Activated CD4-positive, alpha-beta memory T cell treated with anti-CD3 and anti-CD28 coated beads, Interleukin-2, amount 10 ng/mL, durations not matched to agents 7 days and 5 days (primary cell): ENCODE data around the gene NSDHL. TPM values are rescaled to one million over a fixed set of nuclear protein-coding genes. Genes with fewer than 3 reads are reported as not detected.

ENCODE experiments used
- CTCF ChIA-PET: fragments of 350-600 bp; sonication (Branson Sonifier 250); formaldehyde crosslinking; loops from one replicate; lab custom pipeline; 2021; ENCODE audit warnings: antibody characterized with exemption, inconsistent platforms; lab: Charles Lee
- POLR2A ChIA-PET: fragments of 350-600 bp; sonication (Branson Sonifier 250); formaldehyde crosslinking; loops from one replicate; lab custom pipeline; 2021; ENCODE audit warnings: antibody characterized with exemption; lab: Charles Lee
- DNase-seq: peaks from one replicate; pipeline ENCODE4 v3.0.0-alpha.2; 2020
- H3K27ac Mint-ChIP-seq: one replicate; pipeline ENCODE4 v1.8.0; 2021; ENCODE audit warnings: mild to moderate bottlenecking, mixed read lengths
- H3K27me3 Mint-ChIP-seq: one replicate; pipeline ENCODE4 v1.8.0; 2021; ENCODE audit warnings: mixed read lengths
- H3K36me3 Mint-ChIP-seq: one replicate; pipeline ENCODE4 v1.8.0; 2021; ENCODE audit warnings: low read depth, mixed read lengths
- H3K4me1 Mint-ChIP-seq: one replicate; pipeline ENCODE4 v1.8.0; 2021; ENCODE audit warnings: mixed read lengths
- H3K4me3 Mint-ChIP-seq: one replicate; pipeline ENCODE4 v1.8.0; 2021; ENCODE audit warnings: mild to moderate bottlenecking, mixed read lengths
- H3K9me3 Mint-ChIP-seq: one replicate; pipeline ENCODE4 v1.8.0; 2021; ENCODE audit warnings: mixed read lengths
- total RNA-seq, 2 experiments: library from RNA; stranded (reverse); gene quantifications; one replicate each; pipeline ENCODE4 v1.2.3, GENCODE V29; 2021

Gene NSDHL
- total RNA-seq, 2 experiments from 2014 or later, result 17.0 to 18.6 TPM

- DNase-seq, result no peak
- ChIA-PET CTCF (no interaction called here), POLR2A (no interaction called here)
- Mint-ChIP-seq H3K4me3 (no peak overlapping the region), H3K9me3 (no peaks in the 10 kb centered on the region), H3K27me3 (no peaks in the 10 kb centered on the region), H3K27ac (no peak overlapping the region), H3K4me1 (peaks cover 14% of the 10 kb centered on the region), H3K36me3 (peaks cover 28% of the 10 kb centered on the region)
Measured at GRCh38 chrX:152853986-152854385, 23.1 kb downstream of the NSDHL start.

GRCh38 chrX:152861116-152861515 lies 30.3 kb downstream of the NSDHL start:
- Mint-ChIP-seq H3K27ac (no peak overlapping the region), H3K36me3 (peaks cover 6% of the 10 kb centered on the region), H3K4me3 (no peak overlapping the region), H3K27me3 (no peaks in the 10 kb centered on the region), H3K4me1 (peaks cover 2% of the 10 kb centered on the region), H3K9me3 (no peaks in the 10 kb centered on the region)
- POLR2A ChIA-PET, result no interaction called here
- DNase-seq, result no peak
- CTCF ChIA-PET, result no interaction called here

- ChIA-PET POLR2A (no interaction called here), CTCF (no interaction called here)
- Mint-ChIP-seq H3K27me3 (no peaks in the 10 kb centered on the region), H3K4me1 (peaks cover 2% of the 10 kb centered on the region), H3K27ac (no peak overlapping the region), H3K36me3 (peaks cover 6% of the 10 kb centered on the region), H3K4me3 (no peak overlapping the region), H3K9me3 (no peaks in the 10 kb centered on the region)
- DNase-seq, result no peak
Measured at GRCh38 chrX:152861826-152862225, 31.0 kb downstream of the NSDHL start.

DNA sequence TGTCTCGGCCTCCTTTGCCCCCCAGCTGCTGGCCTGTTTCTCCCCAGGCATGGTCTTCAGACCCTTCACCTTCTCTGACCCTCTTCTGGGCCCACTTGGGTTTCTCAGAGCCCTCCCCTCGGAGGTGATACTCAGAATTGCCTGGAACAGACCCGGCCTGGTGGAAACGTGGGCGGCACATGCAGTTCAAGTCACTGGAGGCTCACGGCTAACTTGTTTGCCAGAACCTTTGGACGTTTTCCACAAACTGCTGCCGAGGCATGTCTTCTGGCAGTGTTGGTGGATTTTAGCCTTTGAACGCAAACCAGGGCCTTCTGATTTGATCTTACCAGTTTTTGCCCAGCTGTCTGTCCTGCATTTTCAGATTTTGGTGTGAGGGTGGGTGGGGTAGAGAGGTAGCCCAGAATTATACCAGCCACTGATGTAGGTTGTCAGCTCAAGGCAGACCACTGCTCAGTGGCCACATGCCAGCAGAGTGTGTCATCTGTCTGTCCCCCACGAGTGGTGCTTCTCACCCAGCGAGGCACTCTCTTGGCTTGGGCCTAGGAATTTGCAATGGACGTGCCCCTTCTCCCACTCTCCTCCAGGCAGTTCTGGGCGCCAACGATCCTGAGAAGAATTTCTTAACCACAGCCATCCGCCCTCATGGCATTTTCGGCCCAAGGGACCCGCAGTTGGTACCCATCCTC lies 34.5 kb downstream of the NSDHL start:
- Mint-ChIP-seq H3K27me3 (no peaks in the 10 kb centered on the region), H3K4me3 (no peak overlapping the region), H3K9me3 (no peaks in the 10 kb centered on the region), H3K27ac (no peak overlapping the region), H3K4me1 (no peaks in the 10 kb centered on the region), H3K36me3 (peaks cover 10% of the 10 kb centered on the region)
- ChIA-PET POLR2A (no interaction called here), CTCF (no interaction called here)
- no peak for DNase-seq

GRCh38 chrX:152866386-152866785 lies 35.5 kb downstream of the NSDHL start:
- DNase-seq, result no peak
- peaks cover under 1% of the 10 kb centered on the region for H3K4me1 Mint-ChIP-seq
- ChIA-PET CTCF (no interaction called here), POLR2A (no interaction called here)
- no peak overlapping the region for H3K27ac Mint-ChIP-seq
- no peaks in the 10 kb centered on the region for H3K9me3 Mint-ChIP-seq
- H3K36me3 Mint-ChIP-seq, result peaks cover 8% of the 10 kb centered on the region
- no peaks in the 10 kb centered on the region for H3K27me3 Mint-ChIP-seq
- no peak overlapping the region for H3K4me3 Mint-ChIP-seq

DNA sequence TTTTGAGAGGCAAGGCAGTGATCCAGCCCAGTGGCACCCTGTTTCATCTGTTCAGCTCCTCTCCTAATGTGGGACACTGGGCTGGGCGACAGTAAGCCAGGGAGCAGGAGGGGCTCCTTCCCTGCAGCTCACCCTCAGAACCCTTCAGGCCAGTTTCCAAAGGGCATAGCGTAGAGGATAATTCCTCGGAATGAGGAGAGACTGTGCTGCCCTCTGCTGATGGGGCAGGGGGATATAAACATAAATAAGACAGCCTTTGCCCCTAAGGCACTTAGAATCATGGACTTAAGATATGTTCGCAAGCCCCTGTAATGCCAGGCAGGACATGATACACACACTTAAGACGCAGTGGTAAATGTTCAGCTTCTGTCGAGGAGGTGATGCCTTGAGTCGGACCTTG lies 39.1 kb downstream of the NSDHL start:
- H3K27ac Mint-ChIP-seq, result no peak overlapping the region
- no peaks in the 10 kb centered on the region for H3K9me3 Mint-ChIP-seq
- no peak overlapping the region for H3K4me3 Mint-ChIP-seq
- H3K4me1 Mint-ChIP-seq, result peaks cover 12% of the 10 kb centered on the region
- DNase-seq, result no peak
- ChIA-PET CTCF (no interaction called here), POLR2A (no interaction called here)
- H3K36me3 Mint-ChIP-seq, result peaks cover 10% of the 10 kb centered on the region
- H3K27me3 Mint-ChIP-seq, result no peaks in the 10 kb centered on the region

DNA sequence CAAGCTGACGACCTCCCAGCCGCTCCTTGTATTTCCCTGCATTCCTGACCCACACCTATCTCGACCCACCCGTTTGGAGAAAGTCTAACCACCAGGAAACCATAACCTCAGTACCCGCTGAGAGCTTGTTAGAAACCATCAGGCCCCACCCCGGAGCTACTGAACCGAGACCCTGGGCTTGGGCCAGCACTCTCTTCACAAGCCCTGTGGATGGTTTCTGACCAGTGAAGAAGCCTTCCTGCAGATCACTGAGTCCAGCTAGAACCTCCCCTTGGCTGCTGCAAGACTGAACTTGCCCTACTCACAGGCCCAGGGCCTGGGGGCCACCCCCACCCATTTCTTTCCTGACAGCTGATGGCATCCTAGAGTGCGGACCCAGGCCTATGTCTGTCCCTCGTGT lies 40.4 kb downstream of the NSDHL start:
- Mint-ChIP-seq H3K9me3 (no peaks in the 10 kb centered on the region), H3K27me3 (no peaks in the 10 kb centered on the region), H3K36me3 (peaks cover 10% of the 10 kb centered on the region), H3K4me3 (no peak overlapping the region), H3K27ac (no peak overlapping the region), H3K4me1 (peaks cover 12% of the 10 kb centered on the region)
- CTCF ChIA-PET, result no interaction called here
- POLR2A ChIA-PET, result no interaction called here
- DNase-seq, result no peak

GRCh38 chrX:152872522-152872921 lies 41.7 kb downstream of the NSDHL start:
- H3K36me3 Mint-ChIP-seq, result peaks cover 10% of the 10 kb centered on the region
- no peak overlapping the region for H3K27ac Mint-ChIP-seq

DNA sequence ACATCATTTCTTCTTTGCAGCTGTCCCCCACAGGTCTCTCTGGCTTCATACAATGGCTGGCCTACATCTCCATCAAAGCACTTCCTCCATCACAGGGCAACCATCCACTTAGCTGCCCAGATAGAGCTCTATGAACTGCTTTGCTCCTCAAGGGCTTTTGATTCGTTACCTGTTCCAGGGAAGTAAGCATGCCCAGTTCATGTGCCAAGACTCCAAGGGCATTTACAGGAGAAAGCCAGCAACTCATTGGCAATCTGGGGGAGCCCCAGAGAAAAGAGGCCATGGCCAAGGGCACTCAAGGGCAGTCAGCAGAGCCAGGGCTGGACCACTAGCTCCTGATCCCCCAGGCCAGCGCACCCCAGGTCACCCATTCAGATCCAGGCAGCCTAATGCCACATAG lies 42.5 kb downstream of the NSDHL start:
- H3K36me3 Mint-ChIP-seq, result peaks cover 10% of the 10 kb centered on the region
- peaks cover 12% of the 10 kb centered on the region for H3K4me1 Mint-ChIP-seq
- no peaks in the 10 kb centered on the region for H3K27me3 Mint-ChIP-seq
- ChIA-PET POLR2A (no interaction called here), CTCF (no interaction called here)
- DNase-seq, result no peak
- H3K4me3 Mint-ChIP-seq, result no peak overlapping the region
- H3K9me3 Mint-ChIP-seq, result no peaks in the 10 kb centered on the region
- H3K27ac Mint-ChIP-seq, result no peak overlapping the region

More at GRCh38 chrX:152872522-152872921, 41.7 kb downstream of the NSDHL start:
- DNase-seq, result no peak
- CTCF ChIA-PET, result no interaction called here
- H3K4me1 Mint-ChIP-seq, result peaks cover 12% of the 10 kb centered on the region
- H3K4me3 Mint-ChIP-seq, result no peak overlapping the region
- POLR2A ChIA-PET, result no interaction called here
- no peaks in the 10 kb centered on the region for H3K27me3 Mint-ChIP-seq
- no peaks in the 10 kb centered on the region for H3K9me3 Mint-ChIP-seq

- H3K27ac Mint-ChIP-seq, result no peak overlapping the region
- ChIA-PET CTCF (no interaction called here), POLR2A (no interaction called here)
- H3K36me3 Mint-ChIP-seq, result no peaks in the 10 kb centered on the region
- no peak overlapping the region for H3K4me3 Mint-ChIP-seq
- DNase-seq, result no peak
- no peaks in the 10 kb centered on the region for H3K9me3 Mint-ChIP-seq
- H3K4me1 Mint-ChIP-seq, result peaks cover 4% of the 10 kb centered on the region
- no peaks in the 10 kb centered on the region for H3K27me3 Mint-ChIP-seq
Measured at GRCh38 chrX:152876931-152877840, 46.3 kb downstream of the NSDHL start.

DNA sequence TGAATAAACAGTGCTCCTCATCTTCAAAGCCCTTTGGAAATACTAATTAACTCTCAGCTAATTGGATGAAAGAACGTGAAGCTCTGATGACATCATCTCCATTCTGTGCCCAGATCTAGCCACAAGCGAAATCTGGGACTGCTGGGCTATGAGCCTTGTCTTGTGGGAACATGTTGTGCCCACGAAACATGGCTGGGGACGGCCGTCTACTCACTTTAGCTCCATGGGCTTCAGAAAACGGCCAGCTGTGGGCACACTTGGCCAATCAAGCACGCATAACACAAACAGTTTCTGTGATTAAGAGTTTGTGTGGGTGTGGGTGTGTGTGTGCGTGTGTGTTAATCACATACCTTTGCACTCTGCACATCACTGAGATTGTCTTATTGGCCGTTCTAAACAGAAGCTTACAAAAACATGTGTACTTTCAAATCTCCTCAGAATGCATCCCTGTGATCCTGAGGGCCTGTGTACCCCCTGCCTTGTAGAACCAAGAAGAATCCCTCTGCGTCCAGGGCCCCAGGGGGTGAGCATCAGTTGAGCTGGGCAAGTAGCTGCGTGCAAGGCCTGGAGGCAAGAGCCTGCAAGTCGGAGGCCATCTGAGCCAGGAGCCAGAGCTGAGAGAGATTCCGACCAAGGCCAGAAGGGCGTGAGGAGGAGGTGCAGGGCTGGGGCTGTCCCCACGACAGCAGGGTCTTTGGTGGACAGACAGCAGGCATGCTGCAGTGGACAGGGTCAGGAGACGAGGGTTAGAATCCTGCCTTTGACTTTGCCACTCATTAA lies 48.3 kb downstream of the NSDHL start:
- CTCF ChIA-PET, result no interaction called here
- H3K27me3 Mint-ChIP-seq, result no peaks in the 10 kb centered on the region
- H3K9me3 Mint-ChIP-seq, result no peaks in the 10 kb centered on the region
- H3K4me3 Mint-ChIP-seq, result no peak overlapping the region
- H3K4me1 Mint-ChIP-seq, result no peaks in the 10 kb centered on the region
- DNase-seq, result no peak
- H3K36me3 Mint-ChIP-seq, result no peaks in the 10 kb centered on the region
- no peak overlapping the region for H3K27ac Mint-ChIP-seq
- POLR2A ChIA-PET, result no interaction called here

DNA sequence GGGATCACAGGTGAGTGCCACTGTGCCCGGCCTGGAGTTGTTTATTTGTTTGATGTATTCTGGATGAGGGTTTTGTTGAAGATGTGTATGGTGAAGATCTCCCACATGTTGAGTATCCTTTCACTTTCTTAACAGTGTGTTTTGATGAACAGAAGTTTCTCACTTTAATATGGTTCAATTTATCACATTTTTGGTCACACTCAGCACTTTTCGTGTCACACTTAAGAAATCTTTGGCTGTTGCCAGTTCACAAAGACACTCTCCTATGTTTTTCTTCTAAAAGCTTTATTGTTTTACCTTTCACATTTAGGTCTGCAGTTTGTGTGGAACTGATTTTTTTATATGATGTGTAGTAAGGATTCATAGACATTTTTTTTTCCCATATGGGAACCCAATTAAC lies 50.4 kb downstream of the NSDHL start:
- Mint-ChIP-seq H3K4me3 (no peak overlapping the region), H3K27me3 (no peaks in the 10 kb centered on the region), H3K27ac (no peak overlapping the region), H3K9me3 (no peaks in the 10 kb centered on the region), H3K4me1 (no peaks in the 10 kb centered on the region), H3K36me3 (no peaks in the 10 kb centered on the region)
- CTCF ChIA-PET, result no interaction called here
- POLR2A ChIA-PET, result no interaction called here
- no peak for DNase-seq

DNA sequence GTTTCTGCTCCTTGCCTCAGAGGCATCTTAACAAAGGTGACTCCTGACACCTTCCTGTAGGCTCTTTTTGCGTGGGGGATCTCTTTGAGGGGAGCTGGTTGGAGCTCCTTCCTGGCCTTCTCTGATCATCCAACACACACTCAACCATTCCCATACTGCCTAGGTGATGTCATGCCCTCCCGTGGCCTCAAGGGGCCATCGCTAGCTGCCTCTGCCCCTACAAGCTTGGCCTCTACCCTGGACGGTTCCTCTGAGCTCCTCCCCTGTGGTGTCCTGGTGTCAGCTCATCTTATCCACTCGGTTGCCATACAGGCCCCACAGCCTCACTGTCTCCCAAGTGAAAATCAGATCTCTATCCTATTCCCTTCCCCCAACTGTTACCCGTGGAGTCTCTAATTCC lies 53.3 kb downstream of the NSDHL start:
- CTCF ChIA-PET, result no interaction called here
- H3K9me3 Mint-ChIP-seq, result no peaks in the 10 kb centered on the region
- peaks cover 6% of the 10 kb centered on the region for H3K27me3 Mint-ChIP-seq
- no peaks in the 10 kb centered on the region for H3K4me1 Mint-ChIP-seq
- no peaks in the 10 kb centered on the region for H3K36me3 Mint-ChIP-seq
- no peak overlapping the region for H3K27ac Mint-ChIP-seq
- H3K4me3 Mint-ChIP-seq, result no peak overlapping the region
- DNase-seq, result no peak
- POLR2A ChIA-PET, result no interaction called here
